GM18498 (cell line): ENCODE results near the gene RYR2.
A peak's percentile ranks its signal among the peaks of the same experiment; 100 is the strongest.

Experiments used
- ATAC-seq: cut with Tn5 transposase; IDR thresholded peaks from one replicate; pipeline ENCODE4 v1.9.1; 2021; ENCODE audit warnings: mild to moderate bottlenecking, moderate library complexity; ENCODE audit not compliant: unreplicated experiment

The RYR2 gene

GRCh38 chr1:237411621-237412020 is 369.6 kb downstream of the RYR2 start:
- ATAC-seq, result no peak

DNA sequence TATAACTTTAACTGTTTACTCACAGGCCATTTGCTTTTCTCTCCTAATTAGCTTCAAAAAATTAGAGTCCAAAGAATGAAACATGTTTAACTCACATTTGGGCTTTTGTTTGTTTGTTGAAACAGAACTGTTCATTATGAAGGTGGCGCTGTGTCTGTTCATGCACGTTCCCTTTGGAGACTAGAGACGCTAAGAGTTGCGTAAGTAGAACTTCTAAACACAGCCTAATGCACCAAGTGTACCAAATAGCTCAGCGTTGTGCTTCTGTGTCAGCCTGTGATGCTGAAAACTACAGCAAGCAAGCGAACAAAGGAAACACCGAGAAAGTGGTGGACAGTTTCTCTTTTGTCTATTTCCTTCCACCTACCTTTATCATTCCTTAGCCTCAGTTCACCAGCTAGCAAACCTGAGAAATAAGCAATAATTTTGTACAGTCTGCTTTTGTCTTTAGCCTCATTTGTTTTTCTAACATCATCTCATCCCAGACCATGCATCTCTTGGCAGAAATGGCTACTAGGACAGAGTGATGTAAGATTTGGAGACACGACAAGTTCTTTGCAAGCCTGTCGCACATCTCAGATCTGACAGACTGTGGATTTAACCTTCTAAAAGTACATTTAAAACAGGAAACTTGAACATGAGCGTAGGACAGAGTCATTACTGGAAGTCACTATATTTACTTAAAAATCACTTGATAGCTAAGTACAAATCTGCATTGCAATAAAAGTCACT is 375.1 kb downstream of the RYR2 start:
- no peak for ATAC-seq

- no peak for ATAC-seq
These were observed 386.8 kb downstream of the RYR2 start for GRCh38 chr1:237428809-237429208.

- no peak for ATAC-seq
These were observed 387.3 kb downstream of the RYR2 start for GRCh38 chr1:237429252-237429651.

- ATAC-seq, result no peak
These were observed 389.5 kb downstream of the RYR2 start for GRCh38 chr1:237431448-237431847.

DNA sequence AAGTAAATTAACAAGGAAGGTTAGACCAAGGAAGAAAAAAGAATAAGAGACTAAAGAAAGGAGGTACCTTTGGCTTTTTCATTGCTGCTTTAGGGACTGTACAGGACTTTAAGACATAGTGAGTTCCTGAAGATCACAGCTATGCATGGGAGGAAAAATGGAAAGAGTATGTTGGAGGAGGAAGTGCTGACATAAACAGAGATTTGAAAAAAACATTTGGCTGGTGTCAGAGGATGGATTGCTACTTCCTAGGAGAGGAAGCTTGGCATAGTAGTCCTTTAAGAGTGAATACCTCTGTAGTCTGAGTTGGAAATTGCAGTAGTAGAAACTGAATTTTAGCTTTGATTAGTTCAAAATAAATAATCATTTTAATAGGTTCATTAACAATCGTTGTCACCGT is 398.4 kb downstream of the RYR2 start:
- no peak for ATAC-seq

GRCh38 chr1:237444120-237444790 is 402.3 kb downstream of the RYR2 start:
- ATAC-seq, result no peak

DNA sequence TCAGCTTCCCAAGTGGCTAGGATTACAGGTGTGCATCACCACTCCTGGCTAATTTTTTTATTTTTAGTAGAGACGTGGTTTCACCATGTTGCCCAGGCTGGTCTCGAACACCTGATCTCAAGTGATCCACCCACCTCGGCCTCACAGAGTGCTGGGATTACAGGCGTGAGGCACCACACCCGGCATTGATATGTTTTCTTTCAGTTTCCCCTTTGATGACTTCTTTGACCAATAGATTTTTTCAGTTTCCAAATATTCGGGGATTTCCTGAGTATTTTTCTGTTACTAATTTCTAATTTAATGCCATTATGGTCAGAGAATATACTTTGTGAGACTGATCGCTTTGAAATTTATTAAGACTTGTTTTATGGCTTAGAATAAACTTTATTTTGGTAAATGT is 406.1 kb downstream of the RYR2 start:
- no peak for ATAC-seq

DNA sequence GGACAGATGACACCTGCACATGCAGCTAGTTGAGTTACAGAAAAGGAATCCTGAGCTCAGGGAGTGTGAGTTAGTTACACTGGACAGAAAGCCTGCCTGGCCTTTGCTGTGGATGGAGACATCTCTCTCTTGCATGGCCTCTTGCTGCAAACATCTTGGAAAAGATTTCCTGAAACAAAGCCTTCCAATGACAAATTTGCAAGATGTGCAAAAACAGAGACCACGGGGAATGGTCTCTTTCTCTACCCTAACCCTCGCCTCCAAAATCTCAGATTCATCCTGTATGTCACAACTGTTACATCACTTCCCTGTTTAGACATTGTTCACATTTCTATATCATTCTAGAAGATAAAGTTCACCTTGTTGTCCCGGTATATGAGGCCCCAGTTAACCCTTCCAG is 415.6 kb downstream of the RYR2 start:
- no peak for ATAC-seq

DNA sequence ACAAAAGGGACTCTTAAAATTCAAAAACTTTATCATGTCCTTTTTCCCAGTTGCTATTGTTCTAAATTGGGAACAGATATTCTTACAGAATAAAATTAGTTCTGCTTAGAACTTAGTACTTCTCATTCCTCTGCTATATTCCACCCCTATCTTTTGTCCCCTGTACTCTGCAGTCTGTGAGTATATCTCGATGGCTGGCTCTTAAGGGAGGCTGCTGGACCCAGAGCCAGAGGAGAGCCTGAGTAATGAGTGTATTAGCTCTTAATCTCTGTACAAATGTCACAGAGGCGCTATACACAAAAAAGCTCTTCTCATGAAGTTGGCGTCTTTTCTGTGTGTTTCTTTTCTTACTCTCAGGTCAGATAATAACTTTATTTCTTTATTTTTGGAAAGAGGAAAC is 425.3 kb downstream of the RYR2 start:
- no peak for ATAC-seq

GRCh38 chr1:237470712-237471338 is 428.8 kb downstream of the RYR2 start:
- ATAC-seq, result no peak

GRCh38 chr1:237471377-237471776 is 429.4 kb downstream of the RYR2 start:
- no peak for ATAC-seq

DNA sequence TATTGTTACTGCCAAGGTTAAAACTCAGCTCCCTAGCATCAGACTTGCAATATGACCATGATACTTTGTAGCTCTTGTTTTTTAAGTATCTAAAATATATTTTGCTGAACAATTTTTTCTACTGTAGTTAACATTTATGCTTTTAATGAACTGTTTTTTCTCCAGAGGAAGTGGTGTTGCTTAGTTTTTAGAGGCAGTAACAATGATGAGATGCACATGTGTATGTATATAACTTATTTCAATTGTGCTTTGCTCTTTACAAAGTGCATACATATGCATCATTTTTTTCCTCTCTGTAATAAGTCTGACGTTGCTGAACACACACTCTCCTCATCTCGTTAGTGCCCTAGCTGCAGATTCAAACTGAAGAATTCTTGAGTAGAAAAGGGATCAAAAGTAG is 430.0 kb downstream of the RYR2 start:
- no peak for ATAC-seq

DNA sequence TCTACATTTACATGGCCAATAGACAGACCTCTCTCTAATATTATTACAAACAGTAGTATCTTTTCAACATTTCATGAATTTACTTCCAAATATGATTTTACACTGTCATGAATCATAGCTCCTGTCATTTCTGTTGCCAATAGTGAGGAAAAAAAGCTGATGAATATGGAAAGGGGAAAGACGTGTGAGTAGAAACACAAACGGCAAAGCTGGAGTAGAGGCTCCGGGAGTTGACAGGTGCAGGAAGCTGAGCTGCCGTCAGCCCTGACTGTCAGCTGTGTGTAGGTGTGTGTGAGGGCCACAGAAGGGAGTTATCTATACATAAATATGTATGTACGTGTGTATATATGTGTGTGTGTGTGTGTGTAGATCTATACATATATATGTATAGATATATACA is 431.9 kb downstream of the RYR2 start:
- ATAC-seq, result no peak

- no peak for ATAC-seq
These were observed 436.1 kb downstream of the RYR2 start for GRCh38 chr1:237478082-237478481.

DNA sequence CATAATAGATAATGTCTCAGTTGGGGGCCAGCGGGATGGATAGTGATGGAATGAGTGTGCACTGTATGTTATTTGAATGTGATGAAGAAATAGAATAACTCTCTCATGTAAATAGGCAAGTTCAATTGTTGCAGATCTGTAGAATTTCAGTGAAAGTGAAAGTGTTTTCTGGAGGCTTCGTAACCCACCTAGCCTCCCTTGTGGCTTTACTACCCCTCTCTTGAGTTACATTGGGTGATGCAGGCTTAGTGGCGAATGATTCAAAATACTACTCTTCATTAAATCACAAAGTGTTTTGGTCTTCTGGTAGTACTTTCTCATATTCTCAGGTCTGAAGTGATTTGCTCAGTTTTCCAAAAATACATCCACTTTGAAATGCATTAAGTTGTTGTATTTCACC is 436.9 kb downstream of the RYR2 start:
- ATAC-seq, result no peak

DNA sequence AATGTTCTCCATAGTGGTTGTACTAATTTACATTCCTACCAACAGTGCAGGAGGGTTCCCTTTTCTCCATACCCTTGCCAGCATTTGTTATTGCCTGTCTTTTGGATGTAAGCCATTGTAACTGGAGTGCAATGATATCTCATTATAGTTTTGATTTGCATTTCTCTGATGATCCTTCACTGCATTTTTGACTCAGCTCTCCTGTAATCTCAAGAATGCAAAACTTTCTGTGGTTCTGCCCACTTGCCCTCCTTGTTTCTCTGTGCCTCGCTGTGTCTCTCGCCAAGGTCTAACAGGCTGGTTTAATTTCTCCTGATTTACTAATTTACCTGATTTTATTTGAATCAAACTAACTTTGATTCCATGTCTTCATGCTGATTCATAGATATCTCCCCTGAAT is 440.8 kb downstream of the RYR2 start:
- no peak for ATAC-seq

DNA sequence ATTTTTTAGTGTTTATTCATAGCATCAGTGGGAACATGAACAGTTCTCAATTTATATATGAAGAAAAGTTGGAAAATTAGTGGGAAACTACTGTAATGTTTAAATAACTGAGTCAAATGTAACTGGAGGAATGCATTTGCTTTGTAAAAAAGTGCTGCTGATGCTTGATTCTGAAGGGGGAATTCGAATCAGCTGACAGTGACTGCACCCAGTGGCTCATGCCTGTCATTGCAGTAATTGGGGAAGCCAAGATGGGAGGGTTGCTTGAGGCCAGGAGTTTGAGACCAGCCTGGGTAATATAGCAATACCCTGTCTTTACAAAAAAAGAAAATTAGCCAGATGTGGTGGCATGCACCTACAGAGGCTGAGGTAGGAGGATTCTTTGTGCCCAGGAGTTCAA is 450.4 kb downstream of the RYR2 start:
- ATAC-seq, result no peak

- ATAC-seq, result no peak
These were observed 458.6 kb downstream of the RYR2 start for GRCh38 chr1:237500566-237500965.

GRCh38 chr1:237503292-237503691 is 461.3 kb downstream of the RYR2 start:
- ATAC-seq, result no peak

DNA sequence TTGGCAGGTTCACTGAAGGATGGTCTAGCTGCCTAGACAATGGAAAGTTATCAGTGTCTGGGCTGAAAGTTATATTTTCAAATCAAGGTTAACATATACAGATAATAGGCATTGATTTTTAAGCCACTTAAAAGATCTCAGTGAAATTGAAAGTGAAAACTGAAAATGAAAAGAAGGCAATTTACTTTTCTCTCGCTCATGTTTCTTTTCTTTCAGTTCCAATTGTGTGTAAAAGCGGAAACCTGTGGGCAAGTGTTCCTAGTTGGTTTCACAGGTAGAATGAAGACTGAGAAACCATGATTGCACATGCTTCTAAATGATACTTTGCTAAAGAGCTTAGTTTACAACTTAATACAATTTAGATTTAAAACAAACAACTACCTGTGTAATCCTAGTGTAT is 465.0 kb downstream of the RYR2 start:
- ATAC-seq, result peak; percentile 94

DNA sequence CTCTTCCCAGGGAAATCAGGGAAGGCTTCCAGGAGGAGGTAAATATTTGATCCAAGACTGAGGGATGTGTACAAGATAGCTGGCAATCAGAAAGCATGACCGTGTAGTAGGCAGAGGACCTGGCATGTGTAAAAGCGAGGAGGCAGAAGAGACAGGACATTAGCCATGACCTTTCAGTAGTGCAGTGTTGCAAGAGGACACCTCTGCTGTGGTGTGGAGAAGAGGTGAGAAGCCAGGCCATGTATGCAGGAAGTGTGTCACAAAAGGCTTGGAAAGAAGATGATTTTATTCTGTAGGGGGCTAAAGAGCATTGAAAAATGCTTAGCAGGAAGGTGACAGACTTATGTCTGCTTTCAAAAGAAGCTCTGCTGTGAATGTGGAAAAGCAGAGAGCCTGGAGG is 467.8 kb downstream of the RYR2 start:
- no peak for ATAC-seq
